Measurements from ENCODE around the gene PMM2.

The PMM2 gene

GRCh38 chr16:8868416-8869211 is 71.0 kb downstream of the PMM2 start, which contains the start of gene CARHSP1 (continued):
- peak; percentile 58; the same call in 1 of the 2 replicates for TF ChIP-seq INSM2 (tag by site-specific recombination; IDR thresholded peaks at IDR 0.05)
- no peak for TF ChIP-seq ZNF792 (tag by site-specific recombination; IDR thresholded peaks at IDR 0.05)
- TF ChIP-seq KLF16 (tag by site-specific recombination; IDR thresholded peaks at IDR 0.05) = peak; percentile 91
- TF ChIP-seq ZNF692 (tag by site-specific recombination; IDR thresholded peaks at IDR 0.05) = peak; percentile 58; the same call in 1 of the 2 replicates
- peak; percentile 67; the same call in 1 of the 2 replicates for TF ChIP-seq ZNF580 (tag by site-specific recombination; IDR thresholded peaks at IDR 0.05)
- TF ChIP-seq ZNF10 (tag by site-specific recombination; IDR thresholded peaks at IDR 0.05) = peak; percentile 38; the same call in 1 of the 2 replicates
- TF ChIP-seq ZNF791 (tag by site-specific recombination; IDR thresholded peaks at IDR 0.05) = no peak
- no peak for TF ChIP-seq ZNF266 (tag by site-specific recombination; IDR thresholded peaks at IDR 0.05; ENCODE audit: low read depth)
- no peak for TF ChIP-seq ZBTB1 (tag by site-specific recombination; IDR thresholded peaks at IDR 0.05)
- TF ChIP-seq ZNF169 (tag by site-specific recombination; IDR thresholded peaks at IDR 0.05) = no peak
- TF ChIP-seq ZNF660 (tag by site-specific recombination; IDR thresholded peaks at IDR 0.05) = no peak
- TF ChIP-seq ZIC2 (tag by site-specific recombination; IDR thresholded peaks at IDR 0.05) = peak; percentile 93
- no peak for TF ChIP-seq ZNF202 (tag by site-specific recombination; IDR thresholded peaks at IDR 0.05; ENCODE audit: borderline replicate concordance)
- TF ChIP-seq ZNF561 (tag by site-specific recombination; IDR thresholded peaks at IDR 0.05; ENCODE audit: borderline replicate concordance) = 0 out of 2 replicates have a peak, but pooled peaks have one; percentile 80
- TF ChIP-seq ZNF600 (tag by site-specific recombination; IDR thresholded peaks at IDR 0.05) = peak; percentile 99
- no peak for TF ChIP-seq ZSCAN23 (tag by site-specific recombination; IDR thresholded peaks at IDR 0.05)
- TF ChIP-seq ZNF747 (tag by site-specific recombination; IDR thresholded peaks at IDR 0.05) = no peak
- peak; percentile 63 for TF ChIP-seq PATZ1 (tag by site-specific recombination; IDR thresholded peaks at IDR 0.05)
- peak; percentile 40; the same call in 1 of the 2 replicates for TF ChIP-seq ZNF394 (tag by site-specific recombination; IDR thresholded peaks at IDR 0.05; ENCODE audit: borderline replicate concordance)
- TF ChIP-seq ZNF341 (tag by site-specific recombination; IDR thresholded peaks at IDR 0.05; ENCODE audit: low read depth) = peak; percentile 99
- no peak for TF ChIP-seq ZNF16 (tag by site-specific recombination; IDR thresholded peaks at IDR 0.05; ENCODE audit: low read depth)
- no peak for TF ChIP-seq ZFP37 (tag by site-specific recombination; IDR thresholded peaks at IDR 0.05)
- peak; percentile 83 for TF ChIP-seq ZBTB20 (tag by site-specific recombination; IDR thresholded peaks at IDR 0.05)
- peak; percentile 70; the same call in 1 of the 2 replicates for TF ChIP-seq SCRT1 (tag by site-specific recombination; IDR thresholded peaks at IDR 0.05; ENCODE audit: borderline replicate concordance)
- 0 out of 2 replicates have a peak, but pooled peaks have one; percentile 67 for TF ChIP-seq ZBTB7A (tag by site-specific recombination; IDR thresholded peaks at IDR 0.05; ENCODE audit: low read depth)
- TF ChIP-seq ZBTB49 (tag by site-specific recombination; IDR thresholded peaks at IDR 0.05; ENCODE audit: low read depth) = no peak
- TF ChIP-seq ZNF221 (tag by site-specific recombination; IDR thresholded peaks at IDR 0.05; ENCODE audit: borderline replicate concordance) = no peak
- no peak for TF ChIP-seq ZNF362 (tag by site-specific recombination; IDR thresholded peaks at IDR 0.05)
- no peak for TF ChIP-seq WT1 (tag by site-specific recombination; IDR thresholded peaks at IDR 0.05)
